ENCODE data around the gene ZBED4. TPM values are rescaled to one million over a fixed set of nuclear protein-coding genes. Genes with fewer than 3 reads are reported as not detected.

The ZBED4 gene
- total RNA-seq, 1 donor from 2014 or later, result 19.8 TPM

DNA sequence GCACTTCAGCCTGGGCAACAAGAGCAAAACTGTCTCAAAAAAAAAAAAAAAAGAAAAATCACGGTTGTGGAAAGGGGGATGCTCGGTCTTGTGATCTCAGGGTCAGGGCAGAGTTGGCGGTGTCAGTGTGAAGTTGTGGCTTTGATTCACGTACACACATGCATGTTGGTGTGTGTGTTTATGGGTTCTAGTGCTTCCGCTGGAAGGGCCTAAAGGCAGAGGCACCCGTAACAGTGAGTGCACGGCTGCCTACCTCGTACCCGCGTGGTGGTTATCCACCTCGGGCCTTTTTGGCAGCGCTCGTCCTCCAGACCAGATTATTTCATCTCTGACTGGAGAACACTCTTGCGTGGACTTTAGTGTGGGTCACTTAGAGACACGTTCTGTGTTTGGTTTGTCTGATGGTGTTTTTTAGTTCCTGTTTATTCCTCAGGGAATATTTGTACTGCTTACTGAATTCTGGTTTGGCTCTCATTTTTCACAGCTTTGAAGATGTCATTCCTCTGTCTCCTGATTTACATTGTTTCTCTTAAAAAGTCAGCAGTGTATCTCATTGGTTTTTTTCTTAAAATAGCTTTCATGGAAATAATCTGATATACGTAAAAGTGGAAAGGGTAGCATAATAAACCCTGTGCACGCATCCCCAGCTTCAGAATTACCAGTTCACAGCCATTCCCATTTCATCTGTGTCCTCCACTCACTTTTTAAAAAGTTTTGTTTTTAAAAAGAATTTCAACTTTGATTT lies 15.6 kb downstream of the ZBED4 start:
- Mint-ChIP-seq H3K27ac (no peak overlapping the region), H3K9me3 (peaks cover 23% of the 10 kb centered on the region), H3K36me3 (ENCODE audit: low read depth) (peaks cover 66% of the 10 kb centered on the region), H3K4me3 (no peak overlapping the region), H3K4me1 (peaks cover 35% of the 10 kb centered on the region), H3K27me3 (no peaks in the 10 kb centered on the region)
- intact Hi-C loops (cut with micrococcal nuclease), result loop anchor here (5.0 kb wide), 1 partner anchor 42 kb away; the partner anchor contains the start of gene BRD1
- DNase-seq, result no peak

DNA sequence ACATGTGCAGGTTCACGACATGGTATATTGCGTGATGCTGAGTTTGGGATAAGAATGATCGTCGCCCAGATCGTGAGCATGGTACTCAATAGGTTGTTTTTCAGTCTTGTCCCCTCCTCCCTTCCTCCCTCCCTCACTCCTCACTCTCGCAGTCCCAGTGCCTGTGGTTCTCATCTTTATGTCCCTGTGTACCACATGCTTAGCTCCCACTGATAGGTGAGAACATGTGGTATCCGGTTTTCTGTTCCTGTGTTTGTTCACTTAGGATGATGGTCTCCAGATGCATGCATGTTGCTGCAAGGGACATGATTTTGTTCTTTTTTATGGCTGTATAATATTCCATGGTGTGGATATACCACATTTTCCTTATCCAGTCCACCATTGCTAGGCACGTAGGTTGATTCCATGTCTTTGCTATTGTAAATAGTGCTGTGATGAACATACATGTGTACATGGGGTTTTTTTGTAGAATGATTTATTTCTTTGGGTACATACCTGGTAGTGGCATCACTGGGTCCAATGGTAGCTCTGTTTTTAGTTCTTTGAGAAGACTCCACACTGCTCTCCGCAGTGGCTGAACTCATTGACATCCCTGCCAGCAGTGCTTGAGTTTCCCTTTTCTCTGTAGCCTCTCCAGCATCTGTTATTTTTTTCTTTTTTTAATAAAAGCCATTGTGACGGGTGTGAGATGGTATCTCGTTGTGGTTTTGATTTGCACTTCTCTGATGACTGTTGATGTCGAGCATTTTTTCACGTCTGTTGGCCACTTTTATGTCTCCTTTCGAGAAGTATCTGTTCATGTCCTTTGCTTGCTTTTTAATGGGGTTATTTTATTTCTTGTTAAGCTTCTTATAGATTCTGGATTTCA lies 16.4 kb downstream of the ZBED4 start:
- Mint-ChIP-seq H3K27me3 (no peaks in the 10 kb centered on the region), H3K27ac (no peak overlapping the region), H3K36me3 (ENCODE audit: low read depth) (peaks cover 65% of the 10 kb centered on the region), H3K4me3 (no peak overlapping the region), H3K4me1 (peaks cover 35% of the 10 kb centered on the region), H3K9me3 (peaks cover 23% of the 10 kb centered on the region)
- peak; percentile 58 for DNase-seq
- intact Hi-C loops (cut with micrococcal nuclease), result loop anchor here (5.0 kb wide), 1 partner anchor 43 kb away; the partner anchor contains the start of gene BRD1

DNA sequence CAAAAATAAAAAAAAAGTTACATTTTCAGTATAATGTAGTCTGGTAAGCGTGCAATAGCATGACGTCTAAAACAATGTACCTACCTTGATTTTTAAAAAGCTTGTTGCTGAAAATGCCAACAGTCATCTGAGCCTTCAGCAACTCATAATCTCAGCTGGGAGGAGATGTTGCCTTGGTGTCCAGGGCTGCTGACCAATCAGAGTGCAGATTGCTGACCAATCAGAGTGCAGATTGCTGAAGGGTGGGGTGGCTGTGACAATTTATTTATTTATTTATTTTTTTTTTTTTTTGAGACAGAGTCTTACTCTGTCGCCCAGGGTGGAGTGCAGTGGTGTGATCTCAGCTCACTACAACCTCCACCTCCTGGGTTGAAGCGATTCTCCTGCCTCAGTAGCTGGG lies 17.8 kb downstream of the ZBED4 start:
- Mint-ChIP-seq H3K4me3 (no peak overlapping the region), H3K27me3 (no peaks in the 10 kb centered on the region), H3K4me1 (peaks cover 32% of the 10 kb centered on the region), H3K36me3 (ENCODE audit: low read depth) (peaks cover 64% of the 10 kb centered on the region), H3K27ac (no peak overlapping the region), H3K9me3 (peaks cover 15% of the 10 kb centered on the region)
- DNase-seq, result no peak
- intact Hi-C loops (cut with micrococcal nuclease), result no loop called here

DNA sequence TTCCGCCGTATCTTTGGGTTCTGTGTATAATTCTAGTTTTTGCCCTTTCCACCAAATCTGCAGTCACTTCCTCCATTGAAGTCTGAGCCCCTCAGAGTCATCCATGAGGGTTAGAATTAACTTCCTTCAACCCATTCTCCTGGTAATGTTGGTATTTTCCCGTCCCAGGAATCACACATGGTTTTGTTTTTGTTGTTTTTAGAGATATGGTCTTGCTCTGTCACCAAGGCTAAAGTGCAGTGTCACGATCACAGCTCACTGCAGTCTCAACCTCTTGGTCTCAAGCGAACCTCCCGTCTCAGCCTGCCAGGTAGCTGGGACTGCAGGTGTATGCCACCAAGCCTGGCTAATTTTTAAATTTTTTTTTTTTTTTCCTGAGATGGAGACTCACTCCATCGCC lies 18.7 kb downstream of the ZBED4 start:
- intact Hi-C loops (cut with micrococcal nuclease), result no loop called here
- H3K27me3 Mint-ChIP-seq, result no peaks in the 10 kb centered on the region
- peaks cover 59% of the 10 kb centered on the region for H3K36me3 Mint-ChIP-seq (ENCODE audit: low read depth)

DNA sequence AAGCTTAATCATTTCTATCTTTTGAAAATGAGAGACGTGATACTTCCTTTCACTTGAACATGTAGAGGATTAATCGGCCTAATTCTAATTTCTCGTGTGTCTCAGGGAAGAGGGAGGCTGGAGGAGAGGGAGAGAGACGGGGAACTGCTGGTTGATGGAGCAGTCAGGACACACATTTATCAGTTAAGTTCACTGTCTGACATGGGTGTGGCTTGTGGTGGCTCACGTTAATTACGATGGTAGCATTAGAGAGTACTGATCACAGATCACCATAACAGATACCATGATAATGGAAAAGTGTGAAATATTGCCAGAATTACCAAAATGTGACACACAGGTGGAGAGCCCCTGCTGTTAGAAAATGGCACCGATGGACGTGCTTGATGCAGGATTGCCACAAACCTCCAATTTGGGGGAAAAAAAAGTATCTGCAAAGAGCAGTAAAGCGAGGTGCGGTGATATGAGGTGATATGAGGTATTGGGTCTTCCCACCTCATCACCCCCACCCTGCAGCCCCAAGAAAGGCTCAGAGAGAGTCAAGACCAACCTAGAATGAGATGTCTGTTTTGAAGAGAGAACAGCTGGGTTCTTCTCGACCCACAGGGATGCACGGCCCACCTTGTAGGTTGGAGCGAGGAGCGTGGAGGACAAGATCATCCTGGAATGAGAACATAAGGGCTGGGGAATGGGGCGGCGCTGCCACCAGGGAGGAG lies 19.7 kb downstream of the ZBED4 start:
- Mint-ChIP-seq H3K9me3 (peaks cover 7% of the 10 kb centered on the region), H3K27ac (no peak overlapping the region), H3K27me3 (no peaks in the 10 kb centered on the region), H3K4me1 (peaks cover 15% of the 10 kb centered on the region), H3K36me3 (ENCODE audit: low read depth) (peaks cover 56% of the 10 kb centered on the region), H3K4me3 (no peak overlapping the region)
- no peak for DNase-seq
- intact Hi-C loops (cut with micrococcal nuclease), result no loop called here

More for the DNA sequence above, 18.7 kb downstream of the ZBED4 start:
- Mint-ChIP-seq H3K4me3 (no peak overlapping the region), H3K4me1 (peaks cover 24% of the 10 kb centered on the region), H3K9me3 (peaks cover 7% of the 10 kb centered on the region), H3K27ac (no peak overlapping the region)
- DNase-seq, result no peak

DNA sequence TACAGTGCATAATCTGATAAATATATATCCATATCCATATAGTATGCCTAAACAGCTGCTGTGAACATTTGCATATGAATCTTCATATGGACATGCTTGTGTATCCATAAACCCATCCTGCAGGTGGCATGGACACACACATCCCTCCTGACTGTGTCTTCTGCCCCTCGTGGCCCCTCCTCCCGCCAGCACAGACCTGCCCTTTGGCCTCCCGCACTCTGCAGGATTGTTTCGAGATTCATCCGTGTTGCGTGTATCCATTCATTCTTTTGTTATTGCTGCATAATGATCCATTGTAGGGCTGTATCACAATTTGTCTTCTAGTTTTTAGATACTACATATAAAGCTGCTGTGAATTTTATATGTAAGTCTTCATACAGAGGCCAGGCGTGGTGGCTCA lies 24.0 kb downstream of the ZBED4 start:
- peaks cover 43% of the 10 kb centered on the region for H3K36me3 Mint-ChIP-seq (ENCODE audit: low read depth)

DNA sequence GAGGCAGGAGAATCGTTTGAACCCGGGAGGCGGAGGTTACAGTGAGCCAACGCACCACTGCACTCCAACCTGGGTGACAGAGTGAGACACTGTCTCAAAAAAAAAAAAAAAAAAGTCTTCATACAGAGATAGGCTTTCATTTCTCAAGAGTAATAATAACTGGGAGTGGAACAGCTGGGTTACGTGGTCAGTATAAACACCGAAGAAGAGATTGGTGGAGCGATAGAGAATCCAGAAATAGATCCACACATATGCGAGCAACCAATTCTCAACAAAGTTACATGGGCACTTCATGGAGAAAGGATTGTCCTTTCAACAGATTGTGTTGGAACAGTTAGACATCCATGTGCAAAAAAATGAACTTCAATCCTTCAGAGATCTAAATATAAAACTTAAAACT lies 24.6 kb downstream of the ZBED4 start:
- H3K36me3 Mint-ChIP-seq (ENCODE audit: low read depth), result peaks cover 43% of the 10 kb centered on the region

More for the DNA sequence above, 24.0 kb downstream of the ZBED4 start:
- intact Hi-C loops (cut with micrococcal nuclease), result no loop called here
- no peak overlapping the region for H3K27ac Mint-ChIP-seq
- no peak overlapping the region for H3K4me3 Mint-ChIP-seq
- no peaks in the 10 kb centered on the region for H3K9me3 Mint-ChIP-seq
- H3K4me1 Mint-ChIP-seq, result peaks cover 20% of the 10 kb centered on the region
- H3K27me3 Mint-ChIP-seq, result no peaks in the 10 kb centered on the region
- no peak for DNase-seq

DNA sequence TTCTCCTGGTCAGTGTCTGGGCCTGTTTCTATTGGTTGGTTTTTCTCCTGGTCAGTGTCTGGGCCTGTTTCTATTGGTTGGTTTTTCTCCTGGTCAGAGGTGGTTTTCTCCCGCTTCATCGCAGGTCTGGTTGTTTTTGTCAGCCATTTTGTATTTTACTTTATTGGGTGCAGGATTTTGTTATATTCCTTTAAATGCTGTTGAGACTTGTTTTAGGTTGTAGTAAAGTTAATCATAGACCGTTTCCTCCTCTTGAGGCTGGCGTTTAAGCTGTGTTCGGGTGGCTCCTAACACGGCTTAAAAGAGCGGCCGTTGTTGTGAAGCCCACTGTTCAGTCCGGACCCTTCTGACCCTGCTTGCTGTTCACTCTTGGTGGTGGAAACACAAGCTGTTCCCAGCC lies 26.2 kb downstream of the ZBED4 start:
- intact Hi-C loops (cut with micrococcal nuclease), result no loop called here
- peak overlapping the region; percentile 81 for H3K27ac Mint-ChIP-seq
- H3K36me3 Mint-ChIP-seq (ENCODE audit: low read depth), result peaks cover 48% of the 10 kb centered on the region
- no peak for DNase-seq
- H3K4me3 Mint-ChIP-seq, result peak overlapping the region; percentile 79
- H3K9me3 Mint-ChIP-seq, result no peaks in the 10 kb centered on the region
- H3K4me1 Mint-ChIP-seq, result peaks cover 21% of the 10 kb centered on the region
- no peaks in the 10 kb centered on the region for H3K27me3 Mint-ChIP-seq

More for the DNA sequence above, 24.6 kb downstream of the ZBED4 start:
- Mint-ChIP-seq H3K27me3 (no peaks in the 10 kb centered on the region), H3K27ac (no peak overlapping the region), H3K4me3 (no peak overlapping the region), H3K4me1 (peaks cover 20% of the 10 kb centered on the region), H3K9me3 (no peaks in the 10 kb centered on the region)
- intact Hi-C loops (cut with micrococcal nuclease), result no loop called here
- no peak for DNase-seq

DNA sequence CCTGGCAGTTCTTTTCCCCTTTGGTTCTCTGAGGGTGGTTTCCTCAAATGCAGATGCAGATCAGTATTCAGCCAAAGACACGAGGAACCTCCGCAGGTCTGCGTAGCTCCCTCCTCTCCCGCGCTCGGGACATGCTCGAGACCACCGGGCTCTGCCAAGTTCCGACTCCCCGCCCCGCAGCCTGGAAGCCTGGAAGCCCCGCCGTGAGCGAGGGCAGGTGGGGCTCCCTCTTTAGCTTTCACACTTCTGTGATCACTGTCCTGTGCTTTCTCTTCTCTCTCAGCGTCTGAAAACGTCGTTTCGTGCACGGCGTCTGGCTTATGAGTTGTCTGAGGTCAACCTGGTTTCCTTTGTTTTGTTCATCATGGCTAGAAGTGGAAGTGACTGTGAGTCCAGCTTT lies 26.6 kb downstream of the ZBED4 start:
- DNase-seq, result peak; percentile 79
- peaks cover 44% of the 10 kb centered on the region for H3K36me3 Mint-ChIP-seq (ENCODE audit: low read depth)
- H3K9me3 Mint-ChIP-seq, result no peaks in the 10 kb centered on the region
- H3K27ac Mint-ChIP-seq, result peak overlapping the region; percentile 81
- intact Hi-C loops (cut with micrococcal nuclease), result no loop called here
- H3K4me3 Mint-ChIP-seq, result peak overlapping the region; percentile 79
- H3K4me1 Mint-ChIP-seq, result peaks cover 21% of the 10 kb centered on the region
- H3K27me3 Mint-ChIP-seq, result no peaks in the 10 kb centered on the region

DNA sequence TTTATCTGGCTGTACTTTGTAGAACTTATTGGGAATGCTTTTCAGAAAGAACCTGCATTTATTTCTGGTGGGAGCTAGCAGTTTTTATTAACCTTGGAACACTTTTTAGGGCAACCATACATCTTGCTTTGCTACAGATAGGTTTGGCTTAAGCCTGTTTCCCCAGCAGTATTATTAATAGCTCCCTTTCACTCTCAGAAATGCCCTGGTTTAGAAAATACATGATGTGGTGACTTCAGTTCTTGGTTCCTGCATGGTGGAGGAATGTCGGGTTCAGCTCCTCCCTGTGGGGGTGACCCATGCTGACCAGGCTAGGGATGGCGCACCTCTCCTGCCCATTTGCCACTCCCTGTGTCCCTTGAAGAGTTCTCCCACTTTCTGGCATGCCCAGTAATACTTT lies 28.2 kb downstream of the ZBED4 start:
- Mint-ChIP-seq H3K36me3 (ENCODE audit: low read depth) (peaks cover 47% of the 10 kb centered on the region), H3K27ac (no peak overlapping the region), H3K4me1 (peaks cover 21% of the 10 kb centered on the region), H3K9me3 (no peaks in the 10 kb centered on the region), H3K4me3 (no peak overlapping the region), H3K27me3 (no peaks in the 10 kb centered on the region)
- no peak for DNase-seq
- intact Hi-C loops (cut with micrococcal nuclease), result no loop called here

DNA sequence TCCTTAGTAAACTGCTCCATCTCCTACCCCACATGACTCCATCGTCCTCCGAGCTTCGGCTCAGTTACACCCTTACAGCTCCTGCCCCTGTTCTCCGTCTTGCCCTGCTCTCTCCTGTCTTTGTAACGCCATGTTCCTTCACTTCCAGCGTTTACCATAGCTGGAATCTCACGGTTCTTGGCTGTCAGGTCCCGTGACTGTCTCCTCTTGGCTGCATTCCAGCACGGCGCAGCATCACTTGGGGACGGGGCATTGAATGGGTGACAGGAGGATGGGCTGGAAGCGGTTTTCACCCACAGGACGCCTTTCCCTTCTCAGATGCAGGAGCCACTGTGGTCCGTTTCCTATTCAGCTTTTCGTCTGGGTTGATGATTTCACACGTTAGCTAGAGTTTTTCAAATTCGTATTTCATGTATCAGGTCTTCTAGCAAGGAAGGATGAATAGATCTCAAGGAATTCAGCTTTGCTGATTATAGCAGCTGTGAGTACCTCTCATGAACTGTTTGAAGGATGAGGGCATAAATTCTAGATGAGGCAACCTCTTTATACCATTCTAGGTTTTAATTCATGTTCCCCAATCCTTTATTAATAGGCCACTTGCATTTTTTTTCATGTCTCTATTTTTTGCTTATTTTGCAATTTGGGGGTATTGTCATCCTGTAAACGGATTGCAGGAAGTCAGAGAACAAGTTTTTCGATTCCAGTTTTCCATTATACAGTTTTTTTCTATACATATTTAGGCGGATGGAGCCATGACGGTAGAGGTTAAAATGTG lies 29.1 kb downstream of the ZBED4 start:
- H3K36me3 Mint-ChIP-seq (ENCODE audit: low read depth), result peaks cover 53% of the 10 kb centered on the region
- no peaks in the 10 kb centered on the region for H3K27me3 Mint-ChIP-seq
- H3K27ac Mint-ChIP-seq, result no peak overlapping the region
- no peaks in the 10 kb centered on the region for H3K9me3 Mint-ChIP-seq
- peaks cover 20% of the 10 kb centered on the region for H3K4me1 Mint-ChIP-seq
- no peak for DNase-seq
- H3K4me3 Mint-ChIP-seq, result no peak overlapping the region
- intact Hi-C loops (cut with micrococcal nuclease), result no loop called here

DNA sequence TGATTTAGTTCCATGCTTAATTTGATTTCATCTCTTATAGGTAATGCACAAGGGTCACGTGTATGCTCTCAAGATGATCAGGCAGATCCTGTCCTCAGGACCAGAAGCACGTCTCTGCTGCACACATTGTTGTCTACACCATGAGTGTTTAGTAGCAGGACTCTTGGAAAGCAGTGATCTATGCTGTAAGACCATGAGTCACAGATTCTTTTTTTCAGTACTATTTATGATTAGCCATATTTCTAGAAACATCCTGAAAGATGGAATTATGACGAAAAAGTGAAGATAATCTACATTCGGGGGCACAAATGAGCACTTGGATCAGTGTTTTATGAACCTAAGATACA lies 29.6 kb downstream of the ZBED4 start:
- H3K4me3 Mint-ChIP-seq, result no peak overlapping the region
- intact Hi-C loops (cut with micrococcal nuclease), result no loop called here
- H3K36me3 Mint-ChIP-seq (ENCODE audit: low read depth), result peaks cover 55% of the 10 kb centered on the region

DNA sequence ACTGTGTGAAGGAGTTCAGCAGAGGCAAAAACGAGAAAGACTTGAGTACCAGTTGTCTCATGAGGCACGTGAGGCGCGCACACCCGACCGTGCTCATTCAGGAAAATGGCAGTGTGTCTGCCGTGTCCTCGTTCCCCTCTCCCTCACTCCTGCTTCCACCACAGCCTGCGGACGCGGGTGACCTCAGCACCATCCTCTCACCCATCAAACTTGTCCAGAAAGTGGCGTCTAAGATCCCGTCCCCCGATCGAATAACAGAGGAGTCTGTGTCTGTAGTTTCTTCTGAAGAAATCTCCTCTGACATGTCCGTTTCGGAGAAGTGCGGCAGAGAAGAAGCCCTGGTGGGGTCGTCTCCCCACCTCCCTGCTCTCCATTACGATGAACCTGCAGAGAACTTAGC lies 30.4 kb downstream of the ZBED4 start:
- Mint-ChIP-seq H3K36me3 (ENCODE audit: low read depth) (peaks cover 57% of the 10 kb centered on the region), H3K27me3 (no peaks in the 10 kb centered on the region), H3K4me1 (peaks cover 19% of the 10 kb centered on the region), H3K27ac (no peak overlapping the region), H3K4me3 (no peak overlapping the region), H3K9me3 (no peaks in the 10 kb centered on the region)
- intact Hi-C loops (cut with micrococcal nuclease), result no loop called here
- no peak for DNase-seq

More for the DNA sequence above, 29.6 kb downstream of the ZBED4 start:
- Mint-ChIP-seq H3K4me1 (peaks cover 19% of the 10 kb centered on the region), H3K27ac (no peak overlapping the region), H3K9me3 (no peaks in the 10 kb centered on the region), H3K27me3 (no peaks in the 10 kb centered on the region)
- no peak for DNase-seq

Measured in activated CD4-positive, alpha-beta T cell treated with anti-CD3 and anti-CD28 coated beads, Interleukin-2, amount 10 ng/mL, durations not matched to agents 24 days and 14 days (primary cell).